WTC11 (cell line): ENCODE data around the gene CCDC83. TPM values are rescaled to one million over a fixed set of nuclear protein-coding genes. Genes with fewer than 3 reads are reported as not detected.
A peak's percentile ranks its signal among the peaks of the same experiment; 100 is the strongest.

Experiments used
- ATAC-seq: fragments of 200-7000 bp; cut with Tn5 transposase; 2 replicates; pipeline ENCODE4 v1.10.0; 2021; ENCODE audit warnings: mild to moderate bottlenecking, moderate library complexity
- CTCF ChIA-PET: fragments of 300-600 bp; sonication (Branson Sonifier 250); formaldehyde crosslinking; loops from one replicate; lab custom pipeline; 2021; ENCODE audit warnings: antibody characterized with exemption; lab: Charles Lee
- POLR2A ChIA-PET: fragments of 350-600 bp; sonication (Branson Sonifier 250); formaldehyde crosslinking; loops from one replicate; lab custom pipeline; 2021; ENCODE audit warnings: antibody characterized with exemption; lab: Charles Lee
- DNase-seq: peaks from one replicate; pipeline ENCODE4 v3.0.0; 2021; ENCODE audit warnings: low spot score
- H3K27ac Mint-ChIP-seq: 2 replicates; pipeline ENCODE4 v1.8.0; 2021; ENCODE audit warnings: mixed read lengths
- H3K27me3 Mint-ChIP-seq: 2 replicates; pipeline ENCODE4 v1.8.0; 2021; ENCODE audit warnings: low read depth, mild to moderate bottlenecking, moderate library complexity, mixed read lengths
- H3K36me3 Mint-ChIP-seq: 2 replicates; pipeline ENCODE4 v1.8.0; 2021; ENCODE audit warnings: mixed read lengths
- H3K4me1 Mint-ChIP-seq: 2 replicates; pipeline ENCODE4 v1.8.0; 2022; ENCODE audit warnings: mixed read lengths
- H3K4me3 Mint-ChIP-seq: 2 replicates; pipeline ENCODE4 v1.8.0; 2021; ENCODE audit warnings: mild to moderate bottlenecking, moderate library complexity, mixed read lengths
- H3K9me3 Mint-ChIP-seq: 2 replicates; pipeline ENCODE4 v1.8.0; 2021; ENCODE audit warnings: mixed read lengths
- AFF4 ChIP-seq: sonication (generic); formaldehyde crosslinking; IDR thresholded peaks from 2 replicates; pipeline ENCODE4 v1.8.1; 2023; ENCODE audit warnings: mild to moderate bottlenecking, missing genetic modification reagents, borderline replicate concordance
- EMX1 ChIP-seq: fragments of 250-450 bp; sonication (Bioruptor Pico); IDR thresholded peaks from 2 replicates; pipeline ENCODE4 v1.8.0; 2021; ENCODE audit warnings: mild to moderate bottlenecking
- IRF1 ChIP-seq: sonication (generic); formaldehyde crosslinking; IDR thresholded peaks from 2 replicates; pipeline ENCODE4 v1.8.0; 2023; ENCODE audit warnings: missing genetic modification reagents
- JUN ChIP-seq: sonication (generic); formaldehyde crosslinking; IDR thresholded peaks from 2 replicates; pipeline ENCODE4 v1.8.0; 2023; ENCODE audit warnings: mild to moderate bottlenecking, missing genetic modification reagents
- MXD4 ChIP-seq: fragments of 250-450 bp; sonication (Bioruptor Pico); IDR thresholded peaks from 2 replicates; pipeline ENCODE4 v1.8.0; 2021; ENCODE audit warnings: mild to moderate bottlenecking, moderate library complexity, borderline replicate concordance
- SOX15 ChIP-seq: fragments of 250-450 bp; sonication (Bioruptor Pico); IDR thresholded peaks from 2 replicates; pipeline ENCODE4 v1.9.0; 2021; ENCODE audit warnings: mild to moderate bottlenecking
- SP1 ChIP-seq: sonication (generic); formaldehyde crosslinking; conservative IDR thresholded peaks from 2 replicates; pipeline ENCODE4 v1.8.1; 2022; ENCODE audit warnings: missing genetic modification reagents
- TCF7 ChIP-seq: sonication (generic); formaldehyde crosslinking; IDR thresholded peaks from 2 replicates; pipeline ENCODE4 v1.8.0; 2022; ENCODE audit warnings: mild to moderate bottlenecking, low read depth, missing genetic modification reagents, moderate library complexity
- TEAD4 ChIP-seq: sonication (generic); formaldehyde crosslinking; IDR thresholded peaks from 2 replicates; pipeline ENCODE4 v1.8.0; 2022; ENCODE audit warnings: mild to moderate bottlenecking, missing genetic modification reagents
- USF2 ChIP-seq: sonication (generic); formaldehyde crosslinking; IDR thresholded peaks from 2 replicates; pipeline ENCODE4 v1.8.1; 2023; ENCODE audit warnings: mild to moderate bottlenecking, missing genetic modification reagents, moderate library complexity
- ZNF263 ChIP-seq: sonication (generic); formaldehyde crosslinking; IDR thresholded peaks from 2 replicates; pipeline ENCODE4 v1.8.1; 2022; ENCODE audit warnings: low read depth, mild to moderate bottlenecking, moderate library complexity, missing genetic modification reagents
- ZNF317 ChIP-seq: sonication (generic); formaldehyde crosslinking; IDR thresholded peaks from 2 replicates; pipeline ENCODE4 v1.8.1; 2023; ENCODE audit warnings: low read depth, mild to moderate bottlenecking, moderate library complexity, missing genetic modification reagents, borderline replicate concordance
- ZNF423 ChIP-seq: fragments of 250-450 bp; sonication (Bioruptor Pico); IDR thresholded peaks from 2 replicates; pipeline ENCODE4 v2.1.2; 2022; ENCODE audit warnings: mild to moderate bottlenecking, moderate library complexity
- total RNA-seq: library from RNA; stranded (reverse); gene quantifications from 3 replicates; pipeline ENCODE4 v1.2.3, GENCODE V29; 2021
- TF ChIP-seq, protein P1 (sequence below): sonication (generic); formaldehyde crosslinking; IDR thresholded peaks from 2 replicates; pipeline ENCODE4 v1.8.1; 2023; ENCODE audit warnings: mild to moderate bottlenecking, missing genetic modification reagents
- TF ChIP-seq, protein P2 (sequence below): sonication (generic); formaldehyde crosslinking; IDR thresholded peaks from 2 replicates; pipeline ENCODE4 v1.8.1; 2022; ENCODE audit warnings: missing genetic modification reagents, borderline replicate concordance
- TF ChIP-seq, protein P3 (sequence below): sonication (generic); formaldehyde crosslinking; IDR thresholded peaks from 2 replicates; pipeline ENCODE4 v1.8.0; 2023; ENCODE audit warnings: mild to moderate bottlenecking, missing genetic modification reagents
- TF ChIP-seq, protein P4 (sequence below): fragments of 250-450 bp; sonication (Bioruptor Pico); IDR thresholded peaks from 2 replicates; pipeline ENCODE4 v2.1.2; 2022; ENCODE audit warnings: mild to moderate bottlenecking, moderate library complexity
- TF ChIP-seq, protein P5 (sequence below): fragments of 250-450 bp; sonication (Bioruptor Pico); IDR thresholded peaks from 2 replicates; pipeline ENCODE4 v1.9.0; 2021; ENCODE audit warnings: moderate library complexity, mild to moderate bottlenecking, inconsistent platforms, borderline replicate concordance

The CCDC83 gene
- total RNA-seq, 1 experiment from 2014 or later: not detected

DNA sequence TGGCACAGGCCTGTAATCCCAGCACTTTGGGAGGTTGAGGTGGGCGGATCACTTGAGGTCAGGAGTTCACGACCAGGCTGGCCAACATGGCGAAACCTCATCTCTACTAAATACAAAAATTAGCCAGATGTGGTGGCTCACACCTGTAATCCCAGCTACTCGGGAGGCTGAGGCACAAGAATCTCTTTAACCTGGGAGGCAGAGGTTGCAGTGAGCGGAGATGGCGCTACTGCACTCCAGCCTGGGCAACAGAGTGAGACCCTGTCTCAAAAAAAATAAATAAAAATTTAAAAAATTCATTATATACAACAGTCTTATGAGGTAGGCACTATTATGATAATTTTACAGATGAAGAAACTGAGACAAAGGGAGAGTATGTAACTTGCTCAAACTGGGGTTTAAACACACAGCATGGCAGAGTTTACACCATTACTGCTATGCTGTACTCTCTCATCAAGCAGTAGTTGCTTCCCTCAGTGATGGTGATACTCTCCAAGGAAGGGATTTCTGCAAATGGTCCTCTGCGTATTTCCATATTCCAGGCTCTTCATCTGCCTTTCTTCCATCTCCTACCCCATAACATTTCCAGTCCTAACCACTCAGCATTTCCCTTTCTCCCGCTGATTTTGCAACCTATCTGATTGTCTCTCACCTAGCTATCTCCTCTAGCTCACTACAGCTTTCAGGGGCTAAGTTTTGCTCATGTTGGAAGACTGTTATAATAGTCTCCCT, 95.3 kb downstream of the CCDC83 start:
- CTCF ChIA-PET: interaction anchor here (0.6 kb wide), 1 partner anchor 9 kb away, joined by 3 read pairs; no protein-coding TSS in a partner anchor
- Mint-ChIP-seq H3K9me3 (peaks cover 11% of the 10 kb centered on the region), H3K36me3 (peaks cover 17% of the 10 kb centered on the region), H3K27me3 (no peaks in the 10 kb centered on the region), H3K27ac (no peak overlapping the region), H3K4me3 (no peak overlapping the region), H3K4me1 (no peaks in the 10 kb centered on the region)
- POLR2A ChIA-PET: no interaction called here
- DNase-seq (no peak), ATAC-seq (peak; percentile 13; the same call in 1 of the 2 replicates)
- TF ChIP-seq USF2 (CRISPR knock-in tag) (no peak), TCF7 (CRISPR knock-in tag) (no peak), SOX15 (CRISPR knock-in tag) (no peak), AFF4 (no peak), ZNF317 (CRISPR knock-in tag) (no peak), ZNF423 (CRISPR knock-in tag) (no peak), IRF1 (CRISPR knock-in tag) (no peak), EMX1 (CRISPR knock-in tag) (no peak), MXD4 (CRISPR knock-in tag) (no peak), TEAD4 (CRISPR knock-in tag) (no peak), ZNF263 (CRISPR knock-in tag) (no peak), JUN (CRISPR knock-in tag) (no peak), SP1 (CRISPR knock-in tag) (no peak)
- TF ChIP-seq, protein P1, sequence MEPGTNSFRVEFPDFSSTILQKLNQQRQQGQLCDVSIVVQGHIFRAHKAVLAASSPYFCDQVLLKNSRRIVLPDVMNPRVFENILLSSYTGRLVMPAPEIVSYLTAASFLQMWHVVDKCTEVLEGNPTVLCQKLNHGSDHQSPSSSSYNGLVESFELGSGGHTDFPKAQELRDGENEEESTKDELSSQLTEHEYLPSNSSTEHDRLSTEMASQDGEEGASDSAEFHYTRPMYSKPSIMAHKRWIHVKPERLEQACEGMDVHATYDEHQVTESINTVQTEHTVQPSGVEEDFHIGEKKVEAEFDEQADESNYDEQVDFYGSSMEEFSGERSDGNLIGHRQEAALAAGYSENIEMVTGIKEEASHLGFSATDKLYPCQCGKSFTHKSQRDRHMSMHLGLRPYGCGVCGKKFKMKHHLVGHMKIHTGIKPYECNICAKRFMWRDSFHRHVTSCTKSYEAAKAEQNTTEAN (CRISPR knock-in tag): no peak
- TF ChIP-seq, protein P2, sequence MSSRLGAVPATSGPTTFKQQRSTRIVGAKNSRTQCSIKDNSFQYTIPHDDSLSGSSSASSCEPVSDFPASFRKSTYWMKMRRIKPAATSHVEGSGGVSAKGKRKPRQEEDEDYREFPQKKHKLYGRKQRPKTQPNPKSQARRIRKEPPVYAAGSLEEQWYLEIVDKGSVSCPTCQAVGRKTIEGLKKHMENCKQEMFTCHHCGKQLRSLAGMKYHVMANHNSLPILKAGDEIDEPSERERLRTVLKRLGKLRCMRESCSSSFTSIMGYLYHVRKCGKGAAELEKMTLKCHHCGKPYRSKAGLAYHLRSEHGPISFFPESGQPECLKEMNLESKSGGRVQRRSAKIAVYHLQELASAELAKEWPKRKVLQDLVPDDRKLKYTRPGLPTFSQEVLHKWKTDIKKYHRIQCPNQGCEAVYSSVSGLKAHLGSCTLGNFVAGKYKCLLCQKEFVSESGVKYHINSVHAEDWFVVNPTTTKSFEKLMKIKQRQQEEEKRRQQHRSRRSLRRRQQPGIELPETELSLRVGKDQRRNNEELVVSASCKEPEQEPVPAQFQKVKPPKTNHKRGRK (CRISPR knock-in tag): no peak
- TF ChIP-seq, protein P3, sequence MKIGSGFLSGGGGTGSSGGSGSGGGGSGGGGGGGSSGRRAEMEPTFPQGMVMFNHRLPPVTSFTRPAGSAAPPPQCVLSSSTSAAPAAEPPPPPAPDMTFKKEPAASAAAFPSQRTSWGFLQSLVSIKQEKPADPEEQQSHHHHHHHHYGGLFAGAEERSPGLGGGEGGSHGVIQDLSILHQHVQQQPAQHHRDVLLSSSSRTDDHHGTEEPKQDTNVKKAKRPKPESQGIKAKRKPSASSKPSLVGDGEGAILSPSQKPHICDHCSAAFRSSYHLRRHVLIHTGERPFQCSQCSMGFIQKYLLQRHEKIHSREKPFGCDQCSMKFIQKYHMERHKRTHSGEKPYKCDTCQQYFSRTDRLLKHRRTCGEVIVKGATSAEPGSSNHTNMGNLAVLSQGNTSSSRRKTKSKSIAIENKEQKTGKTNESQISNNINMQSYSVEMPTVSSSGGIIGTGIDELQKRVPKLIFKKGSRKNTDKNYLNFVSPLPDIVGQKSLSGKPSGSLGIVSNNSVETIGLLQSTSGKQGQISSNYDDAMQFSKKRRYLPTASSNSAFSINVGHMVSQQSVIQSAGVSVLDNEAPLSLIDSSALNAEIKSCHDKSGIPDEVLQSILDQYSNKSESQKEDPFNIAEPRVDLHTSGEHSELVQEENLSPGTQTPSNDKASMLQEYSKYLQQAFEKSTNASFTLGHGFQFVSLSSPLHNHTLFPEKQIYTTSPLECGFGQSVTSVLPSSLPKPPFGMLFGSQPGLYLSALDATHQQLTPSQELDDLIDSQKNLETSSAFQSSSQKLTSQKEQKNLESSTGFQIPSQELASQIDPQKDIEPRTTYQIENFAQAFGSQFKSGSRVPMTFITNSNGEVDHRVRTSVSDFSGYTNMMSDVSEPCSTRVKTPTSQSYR: no peak
- TF ChIP-seq, protein P4, sequence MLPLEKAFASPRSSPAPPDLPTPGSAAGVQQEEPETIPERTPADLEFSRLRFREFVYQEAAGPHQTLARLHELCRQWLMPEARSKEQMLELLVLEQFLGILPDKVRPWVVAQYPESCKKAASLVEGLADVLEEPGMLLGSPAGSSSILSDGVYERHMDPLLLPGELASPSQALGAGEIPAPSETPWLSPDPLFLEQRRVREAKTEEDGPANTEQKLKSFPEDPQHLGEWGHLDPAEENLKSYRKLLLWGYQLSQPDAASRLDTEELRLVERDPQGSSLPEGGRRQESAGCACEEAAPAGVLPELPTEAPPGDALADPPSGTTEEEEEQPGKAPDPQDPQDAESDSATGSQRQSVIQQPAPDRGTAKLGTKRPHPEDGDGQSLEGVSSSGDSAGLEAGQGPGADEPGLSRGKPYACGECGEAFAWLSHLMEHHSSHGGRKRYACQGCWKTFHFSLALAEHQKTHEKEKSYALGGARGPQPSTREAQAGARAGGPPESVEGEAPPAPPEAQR: no peak
- TF ChIP-seq, protein P5, sequence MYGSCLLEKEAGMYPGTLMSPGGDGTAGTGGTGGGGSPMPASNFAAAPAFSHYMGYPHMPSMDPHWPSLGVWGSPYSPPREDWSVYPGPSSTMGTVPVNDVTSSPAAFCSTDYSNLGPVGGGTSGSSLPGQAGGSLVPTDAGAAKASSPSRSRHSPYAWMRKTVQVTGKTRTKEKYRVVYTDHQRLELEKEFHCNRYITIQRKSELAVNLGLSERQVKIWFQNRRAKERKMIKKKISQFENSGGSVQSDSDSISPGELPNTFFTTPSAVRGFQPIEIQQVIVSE (CRISPR knock-in tag): no peak
